Measurements from ENCODE around the gene PCSK5. TPM values are rescaled to one million over a fixed set of nuclear protein-coding genes. Genes with fewer than 3 reads are reported as not detected.

Gene PCSK5
- total and polyA plus RNA-seq, 2 of the 8 experiments (the other 6 are each of a cell fraction or from before 2014, with no cell fraction given) = 5.5 to 10.7 TPM

DNA sequence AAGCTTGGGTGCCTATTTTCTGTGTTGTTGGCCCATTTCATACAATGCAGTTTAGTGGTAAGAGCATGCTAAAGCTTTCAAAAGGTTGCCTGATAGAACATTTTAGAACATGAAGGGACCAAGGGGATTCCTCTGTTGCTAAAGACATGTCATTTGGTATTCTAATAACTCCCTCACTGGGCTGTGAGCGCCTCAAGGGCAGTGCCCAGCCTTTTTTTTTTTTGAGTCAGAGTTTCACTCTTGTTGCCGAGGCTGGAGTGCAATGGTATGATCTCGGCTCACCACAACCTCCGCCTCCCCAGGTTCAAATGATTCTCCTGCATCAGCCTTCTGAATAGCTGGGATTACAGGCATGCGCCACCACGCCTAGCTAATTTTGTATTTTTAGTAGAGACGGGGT, 77.1 kb downstream of the PCSK5 start:
- no peak overlapping the region for H3K56ac ChIP-seq (replicated peaks; ENCODE audit: insufficient read length, low read depth, low read length)
- H2BK120ac ChIP-seq (replicated peaks; ENCODE audit: low read depth, low read length) = no peak overlapping the region
- no peak overlapping the region for H2AK5ac ChIP-seq (ENCODE audit: low read depth, low read length)
- no peak overlapping the region for H3K9ac ChIP-seq (replicated peaks in 1 of 4; ENCODE audit: extremely low read depth in 1 of 4, low read depth in 3 of 4, low read length in 3 of 4)
- no peak overlapping the region for H3K27ac ChIP-seq (ENCODE audit: low read depth, low read length)
- H3K36me3 ChIP-seq (ENCODE audit: control insufficient read depth in 2 of 4, insufficient read depth in 4 of 4, low read length in 3 of 4) = no peaks in the 10 kb centered on the region
- H4K91ac ChIP-seq (replicated peaks; ENCODE audit: insufficient read length, low read length) = no peak overlapping the region
- H2AFZ ChIP-seq (ENCODE audit: low read length) = no peak overlapping the region
- no peaks in the 10 kb centered on the region for H4K20me1 ChIP-seq (replicated peaks in 1 of 2; ENCODE audit: control insufficient read depth in 1 of 2, insufficient read depth in 2 of 2, low read length in 2 of 2)
- H3K18ac ChIP-seq (ENCODE audit: extremely low read depth, low read length) = no peak overlapping the region
- no peaks in the 10 kb centered on the region for H3K27me3 ChIP-seq (replicated peaks in 1 of 4; ENCODE audit: control insufficient read depth in 3 of 4, extremely low read depth in 1 of 4, insufficient read depth in 3 of 4, low read length in 3 of 4)
- peaks cover 0 to 5% of the 10 kb centered on the region in 2 experiments; a peak in 2 of 4 replicates for H3K79me2 ChIP-seq (ENCODE audit: control insufficient read depth in 1 of 2, insufficient read depth in 2 of 2, low read length in 2 of 2)
- H3K79me1 ChIP-seq (ENCODE audit: low read depth, low read length) = peaks cover 2% of the 10 kb centered on the region; the same call in 1 of the 2 replicates
- no peaks in the 10 kb centered on the region for H3K4me1 ChIP-seq (replicated peaks in 1 of 4; ENCODE audit: control insufficient read depth in 3 of 4, insufficient read depth in 4 of 4, low read length in 3 of 4)
- H3K9me3 ChIP-seq (ENCODE audit: insufficient read depth in 2 of 2, low read depth in 1 of 2, low read length in 1 of 2) = no peaks in the 10 kb centered on the region
- no peak overlapping the region for H3K23ac ChIP-seq (ENCODE audit: insufficient read length)
- H4K8ac ChIP-seq (ENCODE audit: extremely low read depth, insufficient read depth, low read length) = no peak overlapping the region
- no peaks in the 10 kb centered on the region for H3K23me2 ChIP-seq (ENCODE audit: low read depth, low read length)
- no peak overlapping the region for H3K14ac ChIP-seq (ENCODE audit: insufficient read length)
- WGBS, 2 experiments (ENCODE audit: extremely low coverage in 1 of 2, insufficient coverage in 1 of 2, insufficient read length in 1 of 2, insufficient replicate concordance in 2 of 2, low coverage in 1 of 2, low lambda C conversion rate in 2 of 2, missing lambda C conversion rate in 1 of 2) = 99% methylated on average over 7 of the region's 7 CpGs; no CpG with 5 or more reads in 1 of the 2 experiments
- H2BK12ac ChIP-seq (ENCODE audit: low read depth, low read length) = no peak overlapping the region
- ChIA-PET POLR2A (ENCODE audit: partially characterized antibody) (no interaction called here), CTCF (ENCODE audit: partially characterized antibody) (interaction anchor here (0.7 to 1.7 kb wide), 4 partner anchors 8 to 65 kb away, joined by 3 to 5 read pairs (median 4); no protein-coding TSS in a partner anchor)
- H3K4me3 ChIP-seq (ENCODE audit: extremely low read depth in 1 of 4, insufficient read depth in 2 of 4, low read depth in 3 of 4, low read length in 4 of 4) = no peak overlapping the region
- H4K5ac ChIP-seq (ENCODE audit: insufficient read length, low read depth, low read length) = no peak overlapping the region
- H3K4me2 ChIP-seq (ENCODE audit: insufficient read depth in 1 of 2, low read depth in 2 of 2, low read length in 2 of 2) = no peak overlapping the region
- TF ChIP-seq TEAD4 (IDR thresholded peaks at IDR 0.05; ENCODE audit: low read depth, low read length) = no peak
- no peak overlapping the region for H2BK15ac ChIP-seq (ENCODE audit: low read length)
- DNase-seq (ENCODE audit: low read depth in 1 of 2, low spot score in 2 of 2) (no peak), FAIRE-seq (no peak)
- H2BK5ac ChIP-seq (ENCODE audit: low read depth, low read length) = no peak overlapping the region
- H2BK20ac ChIP-seq (ENCODE audit: low read length) = no peak overlapping the region
- no peak overlapping the region for H3K4ac ChIP-seq (replicated peaks; ENCODE audit: insufficient read length, low read depth, low read length)
